COLO668 (cell line): ENCODE data around the gene B3GNT3.
A peak's percentile ranks its signal among the peaks of the same experiment; 100 is the strongest.

Source experiments
- DNase-seq: peaks from one replicate; lab custom pipeline; 2025; ENCODE audit not compliant: unreplicated experiment; lab: John Stamatoyannopoulos, UW

The B3GNT3 gene

DNA sequence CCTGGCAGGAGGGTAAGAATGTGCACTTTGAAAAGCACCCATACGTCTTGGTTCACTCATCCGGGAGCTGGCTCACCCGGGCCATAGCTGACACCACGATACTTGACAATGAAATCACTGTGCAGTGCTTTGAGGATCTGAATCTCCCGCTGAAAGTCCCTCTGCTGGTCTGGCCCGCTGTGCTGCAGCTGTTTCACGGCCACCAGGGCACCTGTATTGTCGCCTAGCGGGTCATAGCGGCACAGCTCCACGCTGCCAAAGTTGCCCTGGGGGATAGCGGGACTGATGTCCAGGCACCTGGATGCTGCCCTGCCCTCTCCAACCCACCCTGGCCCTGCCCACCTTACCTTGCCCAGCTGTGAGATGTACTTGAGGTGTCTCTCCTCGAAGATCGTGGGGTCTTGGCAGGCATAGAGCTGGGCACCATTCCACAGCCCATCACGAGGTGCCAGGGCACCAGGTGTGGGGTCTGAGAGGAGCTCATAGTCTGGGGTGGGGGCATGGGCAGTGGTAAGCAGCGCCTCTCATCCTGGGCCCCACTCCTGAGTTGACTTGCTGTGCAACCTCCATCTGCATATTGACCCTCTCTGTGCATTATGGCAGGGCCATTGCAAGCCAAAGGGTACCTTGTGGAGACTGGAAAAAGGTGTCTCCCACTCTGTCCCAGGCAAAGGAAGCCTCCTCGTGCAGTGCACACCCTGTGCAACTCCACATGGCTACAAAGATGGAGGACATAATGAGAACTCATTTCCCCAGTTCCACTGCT is 37.7 kb downstream of the B3GNT3 start:
- DNase-seq: peak; percentile 15

DNA sequence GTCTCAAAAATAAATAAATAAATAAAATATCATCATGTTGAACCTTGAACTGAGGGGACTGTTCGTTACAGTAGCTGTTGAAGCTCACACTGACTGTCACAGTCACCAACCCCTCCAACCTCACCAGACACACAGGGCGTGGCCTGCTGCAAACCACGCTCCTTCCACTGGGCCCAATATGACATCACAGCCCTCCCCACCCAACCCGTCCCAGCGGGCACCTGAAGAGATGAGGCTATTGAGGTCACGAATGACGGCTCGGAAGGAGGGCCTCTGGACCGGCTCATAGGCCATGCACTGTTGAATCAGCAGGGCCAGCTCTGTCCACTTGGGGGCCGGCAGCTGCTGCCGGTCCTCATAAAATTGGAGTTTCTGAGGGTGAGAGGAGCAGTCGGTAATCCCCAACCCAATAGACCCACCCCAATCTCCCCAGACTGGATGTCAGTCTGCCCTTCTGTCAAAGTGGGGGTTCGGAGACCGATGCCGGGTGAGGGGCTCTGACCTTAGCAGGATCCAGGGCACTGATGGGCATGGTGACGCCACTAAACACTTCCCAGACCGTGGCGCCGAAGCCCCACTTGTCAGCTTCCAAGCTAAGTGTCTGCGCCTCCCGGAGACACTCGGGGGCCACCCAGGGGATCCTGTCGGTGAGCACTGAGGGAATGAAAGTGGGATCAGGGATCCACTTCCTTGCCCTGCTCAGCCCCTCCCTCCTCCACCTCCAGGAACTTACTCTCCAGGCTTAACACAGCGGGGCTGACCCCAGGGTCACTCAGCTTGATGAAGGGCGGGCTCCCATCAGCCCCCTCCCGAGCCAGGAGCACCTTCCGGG is 39.6 kb downstream of the B3GNT3 start:
- peak; percentile 27 for DNase-seq

DNA sequence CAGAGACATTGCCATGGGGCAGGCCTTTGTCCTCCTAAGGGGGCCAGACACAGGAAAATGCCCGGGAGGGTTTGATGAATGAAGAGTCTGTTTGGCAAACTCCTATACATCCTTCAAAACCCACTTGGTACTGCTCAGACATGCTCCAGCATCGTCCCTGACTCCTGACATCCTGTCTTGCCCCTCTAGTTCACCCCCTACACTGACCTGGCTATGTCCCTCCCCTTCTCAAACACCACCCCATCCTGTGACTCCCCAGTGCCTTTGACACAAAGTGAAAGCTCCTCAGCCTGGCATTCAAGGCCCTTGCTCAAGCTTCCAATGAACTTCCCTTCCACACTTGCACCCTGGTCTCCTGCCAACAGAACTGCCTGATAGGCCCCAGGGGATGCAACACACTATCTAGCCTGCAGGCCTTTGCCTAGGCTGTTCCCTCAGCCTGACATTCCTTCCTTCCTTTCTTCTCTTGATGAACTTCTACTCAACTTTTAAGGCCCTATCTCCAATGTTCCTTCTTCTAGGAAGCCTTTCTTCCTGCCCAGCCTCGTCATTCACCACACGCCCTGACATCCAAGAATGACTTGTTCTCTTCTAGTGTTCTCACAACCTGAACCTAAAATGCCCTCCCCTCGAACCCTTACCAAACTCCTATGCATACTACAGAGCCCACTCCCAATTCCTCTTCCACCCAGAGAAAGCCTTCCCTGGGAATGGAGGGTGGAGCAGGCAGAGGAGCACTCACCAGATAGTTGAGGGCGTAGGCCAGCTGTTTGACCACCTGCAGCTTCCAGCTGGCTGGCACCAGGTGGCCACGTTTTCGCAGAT is 40.5 kb downstream of the B3GNT3 start:
- peak; percentile 75 for DNase-seq

DNA sequence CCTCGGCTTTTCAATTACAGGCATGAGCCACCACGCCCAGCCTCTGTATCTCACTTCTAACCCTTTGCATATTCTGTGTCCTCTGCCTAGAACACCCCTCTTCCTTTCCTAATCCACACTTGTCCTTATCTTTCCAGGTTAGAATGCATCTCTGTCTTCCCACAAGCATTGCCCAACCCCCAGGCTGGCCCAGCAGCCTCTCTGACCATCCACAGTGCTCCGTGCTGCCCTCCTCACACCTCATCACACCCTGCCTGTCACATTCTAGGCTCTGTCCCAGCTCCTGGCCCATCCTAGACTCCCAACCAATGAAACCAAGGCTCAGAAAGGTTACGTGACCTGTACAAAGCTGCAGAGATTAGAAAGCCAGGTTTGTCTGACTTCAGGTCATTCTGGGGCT is 41.6 kb downstream of the B3GNT3 start:
- no peak for DNase-seq

DNA sequence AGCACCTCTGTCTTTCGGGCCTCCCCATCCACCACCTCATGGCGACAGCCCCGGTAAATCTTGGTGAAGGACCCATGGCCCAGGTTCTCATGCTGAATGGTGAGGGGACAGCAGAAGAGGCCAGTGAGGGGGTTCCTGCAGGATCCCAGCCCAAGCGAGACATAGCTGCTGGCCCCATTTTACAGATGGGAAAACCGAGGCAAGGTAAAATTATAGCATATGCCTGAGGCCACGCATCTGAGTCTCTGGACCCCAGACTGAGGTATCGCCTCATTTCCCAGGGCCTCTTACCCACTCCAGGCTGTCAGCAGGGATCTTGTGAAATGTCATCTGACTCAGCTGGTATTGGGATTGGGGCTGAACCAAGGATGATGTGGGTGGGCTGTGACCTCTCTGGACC is 43.0 kb downstream of the B3GNT3 start:
- no peak for DNase-seq

DNA sequence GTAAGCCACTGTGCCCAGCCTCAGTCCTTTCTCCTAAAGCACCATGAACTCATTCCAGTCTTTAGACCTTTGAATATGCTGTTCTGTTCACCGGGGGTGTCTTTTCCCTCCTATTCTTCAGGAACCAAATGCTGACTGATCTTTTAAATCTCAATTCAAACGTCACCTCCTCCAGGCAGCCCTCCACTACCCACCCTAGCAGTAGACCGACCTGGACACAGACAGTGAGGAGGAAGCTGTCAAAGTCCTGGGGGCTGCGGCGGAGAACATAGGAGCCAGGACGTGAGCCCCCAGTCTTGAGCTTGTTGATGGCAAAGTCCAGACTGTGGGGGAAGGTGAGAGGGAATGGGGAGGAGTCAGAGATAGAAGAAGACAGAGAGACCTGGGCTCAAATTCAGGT is 45.1 kb downstream of the B3GNT3 start:
- DNase-seq: no peak

DNA sequence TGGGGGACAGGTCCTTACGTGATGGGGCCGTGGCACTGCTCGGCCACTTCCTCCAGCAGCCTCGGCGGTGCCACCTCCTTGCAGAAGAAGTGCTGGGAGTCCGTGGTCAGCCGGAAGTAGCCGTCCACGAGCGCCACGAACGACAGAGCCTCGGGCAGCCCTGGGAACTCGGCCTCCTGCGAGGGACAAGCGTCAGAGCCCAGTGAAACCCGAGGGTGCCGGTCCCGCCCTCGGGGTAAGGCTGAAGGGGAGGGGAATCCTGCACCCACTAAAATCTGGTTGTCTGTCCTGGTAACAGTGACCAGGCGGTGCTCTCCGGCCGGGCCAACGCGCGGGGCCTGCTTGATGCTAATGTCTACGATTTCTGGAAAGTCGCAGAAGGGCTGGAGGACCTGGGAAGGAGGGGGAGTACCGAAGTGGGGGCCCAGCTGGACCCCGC is 46.5 kb downstream of the B3GNT3 start:
- DNase-seq: no peak

DNA sequence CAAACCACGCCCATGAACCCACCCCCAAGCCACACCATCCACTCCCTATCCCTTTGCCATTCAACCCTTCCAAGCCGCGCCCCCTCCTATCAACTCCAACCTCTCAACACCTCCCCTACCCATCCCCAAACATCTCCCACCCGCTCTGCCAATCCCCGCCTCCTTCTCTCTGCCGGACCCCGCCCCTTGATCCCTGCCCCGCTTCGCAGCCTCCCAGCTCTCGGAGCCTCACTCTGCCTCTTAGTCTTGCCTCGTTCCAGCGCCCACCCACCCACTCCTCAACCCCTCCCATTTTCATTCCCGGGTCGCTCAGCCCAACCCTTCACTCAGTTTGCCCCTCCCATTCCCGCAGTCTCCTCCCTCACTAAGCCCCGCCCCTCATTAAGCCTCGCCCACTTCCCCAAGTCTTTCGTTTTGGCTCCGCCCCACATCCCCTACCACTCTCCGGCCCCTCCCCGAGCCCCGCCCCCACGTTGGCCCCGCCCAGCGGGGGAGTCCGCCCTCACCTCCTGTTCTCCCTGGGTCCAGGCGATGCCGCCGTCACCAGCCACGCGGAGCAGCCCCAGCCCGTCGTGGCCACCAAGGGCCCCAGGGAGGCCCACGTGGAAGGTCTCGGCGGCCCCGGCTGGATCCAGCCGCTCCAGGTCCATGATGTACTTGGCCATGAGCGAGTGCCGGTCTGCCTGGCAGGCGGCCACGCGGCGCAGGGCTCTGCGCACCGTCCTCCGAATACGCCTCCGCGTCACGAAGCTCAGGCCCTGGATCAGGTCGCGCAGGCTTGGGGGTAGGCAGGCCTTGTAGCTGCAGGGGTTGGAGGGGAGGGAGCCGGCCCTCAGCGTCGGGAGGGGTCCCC is 47.1 kb downstream of the B3GNT3 start:
- DNase-seq: peak; percentile 64

DNA sequence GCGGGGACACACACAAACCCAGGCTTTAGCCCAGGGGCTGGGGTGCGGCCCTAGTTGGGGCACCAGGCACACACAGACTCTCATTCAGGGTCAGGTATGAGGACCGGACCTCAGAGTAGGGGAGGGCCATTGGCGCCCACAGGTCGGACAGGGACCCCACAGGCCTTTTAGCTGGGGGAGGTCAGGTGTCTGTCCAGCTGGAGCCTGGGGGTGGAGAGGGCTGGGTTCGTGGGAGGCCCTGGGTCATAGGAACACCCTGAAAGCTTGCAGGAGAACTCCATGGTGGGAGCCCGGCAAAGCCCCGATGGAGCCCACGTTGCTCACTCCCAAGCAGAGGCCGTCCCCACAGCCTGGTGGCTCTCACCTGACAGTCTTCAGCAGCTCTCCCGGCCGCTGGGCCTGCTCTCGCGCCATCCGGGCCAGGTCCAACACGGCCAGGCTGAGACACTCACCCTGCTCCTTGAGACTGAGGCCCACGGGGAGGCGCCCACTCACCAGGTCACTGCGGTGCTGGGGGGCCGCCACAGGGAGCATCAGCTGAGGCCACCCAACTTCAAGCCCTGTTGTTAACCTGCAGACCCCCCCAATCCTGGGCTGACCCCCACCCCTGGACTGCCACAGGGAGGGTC is 47.8 kb downstream of the B3GNT3 start:
- DNase-seq: no peak

DNA sequence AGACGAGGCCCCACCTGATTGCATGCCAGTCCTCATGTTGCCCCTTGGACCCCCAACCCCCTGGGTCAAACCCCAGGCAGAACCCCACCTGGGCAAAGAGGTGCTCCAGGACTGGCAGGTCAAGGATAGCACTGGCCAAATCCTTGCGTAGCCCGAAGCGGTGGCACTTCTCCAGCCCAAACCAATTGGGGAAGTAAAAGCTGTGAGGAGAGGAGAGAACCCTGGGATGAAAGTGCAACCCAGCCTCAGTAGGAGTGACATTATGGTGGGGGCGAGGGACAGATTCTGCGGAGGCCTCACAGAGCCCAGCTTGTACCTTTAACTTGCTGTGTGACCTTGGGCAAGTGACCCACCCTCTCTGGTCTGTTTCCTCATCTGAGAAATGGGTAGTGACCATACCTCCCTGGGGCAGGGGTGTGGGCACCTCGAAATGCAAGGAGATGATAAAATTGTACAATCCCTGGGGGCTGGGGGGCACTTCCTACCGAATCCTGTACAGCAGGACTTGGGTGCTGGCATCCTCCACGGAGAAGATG is 48.4 kb downstream of the B3GNT3 start:
- DNase-seq: no peak

DNA sequence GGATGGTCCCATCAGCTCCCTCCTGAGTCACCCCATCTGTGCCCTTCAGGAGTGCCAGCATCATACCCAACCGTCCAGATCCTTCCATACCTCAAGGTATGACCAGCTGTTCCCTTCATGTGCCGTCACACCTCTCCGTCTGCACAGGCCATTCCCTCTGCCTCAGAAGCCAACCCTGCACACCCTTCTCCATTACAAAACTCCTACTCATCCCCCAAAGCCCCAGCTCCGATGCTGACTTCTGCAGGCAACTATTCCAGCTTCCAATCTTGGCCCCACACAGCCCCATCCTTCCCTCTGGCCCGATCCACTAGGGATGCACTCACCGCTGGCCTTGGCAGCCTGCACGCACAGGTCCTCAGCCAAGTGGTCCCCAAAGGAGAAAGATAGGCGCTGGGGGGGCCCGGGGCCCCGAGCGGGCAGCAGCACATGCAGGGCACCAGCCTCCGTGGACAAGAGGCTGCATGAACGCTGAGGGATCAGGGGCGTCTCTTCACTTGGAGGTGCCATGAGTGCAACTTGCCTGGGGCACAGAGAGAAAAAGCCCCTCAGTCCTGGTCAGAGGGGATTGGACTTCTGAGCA is 49.1 kb downstream of the B3GNT3 start:
- DNase-seq: no peak

DNA sequence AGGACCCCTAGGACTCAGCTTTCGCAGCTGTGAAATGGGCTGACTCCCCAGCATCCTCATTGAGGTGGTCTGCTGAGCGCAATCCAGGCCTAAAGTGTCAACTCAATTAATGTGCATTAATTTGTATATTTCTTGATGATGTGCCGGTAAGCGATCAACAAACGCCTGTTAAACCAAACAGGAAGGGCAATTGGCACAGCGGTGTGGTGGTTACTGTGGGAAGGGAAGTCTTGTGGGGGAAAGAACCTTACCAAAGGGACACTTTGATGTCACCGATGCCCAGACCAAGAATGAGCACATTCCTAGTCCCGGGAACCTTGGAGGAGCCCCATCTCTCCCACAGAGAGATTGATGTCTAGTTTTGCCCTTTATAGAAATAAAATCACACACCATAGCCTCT is 51.2 kb downstream of the B3GNT3 start:
- DNase-seq: no peak

DNA sequence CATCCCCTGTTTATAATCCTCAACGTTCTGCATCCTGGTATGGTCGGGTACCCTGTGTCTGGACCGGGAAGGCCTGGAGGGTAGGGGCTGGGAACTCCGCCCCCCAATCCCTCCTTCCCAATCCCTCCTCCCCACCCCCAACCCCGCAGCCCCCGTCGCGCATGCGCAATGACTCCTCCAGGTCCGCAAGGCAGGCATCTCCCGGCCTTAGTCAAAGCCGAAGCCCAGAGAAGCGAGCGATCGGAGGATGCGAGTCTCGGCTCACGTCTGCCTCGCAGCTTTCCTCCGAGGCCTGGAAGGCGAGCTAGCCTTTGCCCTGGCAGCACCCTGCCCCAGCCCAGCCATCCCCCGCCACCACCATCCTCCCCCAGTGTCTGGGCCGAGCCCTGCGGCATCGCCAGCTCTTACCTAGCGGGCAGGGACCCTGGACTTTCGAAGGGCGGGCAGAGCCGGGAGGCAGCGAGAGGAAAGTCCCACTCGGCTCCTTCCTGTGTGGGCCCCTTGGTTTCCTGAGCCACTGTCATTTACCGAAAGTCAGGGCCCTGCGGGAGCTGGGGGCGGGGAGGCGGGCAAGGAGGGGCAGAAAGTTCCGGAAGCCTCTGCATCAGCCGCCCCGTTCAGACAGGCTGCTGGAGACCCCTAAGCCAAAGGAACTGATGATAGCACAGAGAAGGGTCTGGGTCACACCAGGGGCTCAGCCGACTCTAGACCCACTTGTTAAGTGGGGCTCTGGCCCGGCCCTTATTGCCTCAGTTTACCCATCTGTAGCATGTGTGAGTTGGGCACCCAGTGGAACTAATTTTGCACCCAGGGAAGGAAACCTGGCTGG is 52.8 kb downstream of the B3GNT3 start, which contains the start of gene JAK3:
TSS of gene JAK3 (minus strand) at position 445 of the 829 bp plus-strand sequence. CDS start 3,565 bp downstream, outside the sequence.
- DNase-seq: peak; percentile 9

DNA sequence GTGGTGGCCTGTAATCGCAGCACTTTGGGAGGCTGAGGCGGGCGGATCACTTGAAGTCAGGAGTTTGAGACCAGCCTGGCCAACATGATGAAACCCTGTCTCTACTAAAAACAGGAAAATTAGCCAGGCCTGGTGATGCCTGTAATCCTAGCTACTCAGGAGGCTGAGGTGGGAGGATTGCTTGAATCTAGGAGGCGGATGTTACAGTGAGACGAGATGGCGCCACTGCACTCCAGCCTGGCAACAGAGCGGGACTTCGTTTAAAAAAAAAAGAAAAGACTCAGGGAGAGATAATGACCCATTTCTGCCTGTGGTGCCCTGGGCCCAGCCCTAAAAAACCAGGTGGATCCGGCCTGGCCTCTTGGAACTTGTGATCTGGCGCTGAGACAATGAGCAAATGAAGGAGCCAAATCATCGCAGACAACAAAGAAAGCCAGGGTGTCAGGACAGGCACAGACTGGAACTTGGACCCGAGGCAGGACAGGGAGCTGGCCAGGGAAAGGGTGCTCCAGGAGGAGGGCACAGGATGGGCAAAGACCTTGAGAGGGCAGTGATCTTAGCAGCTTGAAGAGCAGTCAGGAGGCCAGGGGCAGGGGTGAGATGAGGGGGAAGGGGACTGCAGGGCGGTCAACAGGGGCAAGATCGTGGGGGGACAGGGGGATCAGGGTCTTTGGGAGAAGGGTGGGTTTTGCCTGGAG is 53.8 kb downstream of the B3GNT3 start:
- no peak for DNase-seq

DNA sequence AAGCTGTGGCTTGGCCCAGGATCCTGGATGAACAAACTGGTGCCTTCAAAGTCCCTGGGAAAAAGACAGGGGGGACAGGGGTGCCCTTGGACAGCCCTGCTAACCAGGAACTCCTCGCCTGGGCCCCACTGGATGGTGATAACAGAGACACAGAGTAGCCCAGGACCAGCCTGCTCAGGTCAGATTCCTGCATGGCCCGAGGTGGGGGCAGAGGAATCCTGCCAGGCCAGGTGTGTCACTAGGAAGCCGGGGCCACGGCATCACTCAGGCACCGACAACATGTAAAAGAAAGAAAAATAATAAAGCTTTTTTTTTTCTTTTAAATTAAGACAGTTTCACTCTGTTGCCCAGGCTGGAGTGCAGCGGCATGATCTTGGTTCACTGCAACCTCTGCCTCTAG is 59.1 kb downstream of the B3GNT3 start:
- no peak for DNase-seq

DNA sequence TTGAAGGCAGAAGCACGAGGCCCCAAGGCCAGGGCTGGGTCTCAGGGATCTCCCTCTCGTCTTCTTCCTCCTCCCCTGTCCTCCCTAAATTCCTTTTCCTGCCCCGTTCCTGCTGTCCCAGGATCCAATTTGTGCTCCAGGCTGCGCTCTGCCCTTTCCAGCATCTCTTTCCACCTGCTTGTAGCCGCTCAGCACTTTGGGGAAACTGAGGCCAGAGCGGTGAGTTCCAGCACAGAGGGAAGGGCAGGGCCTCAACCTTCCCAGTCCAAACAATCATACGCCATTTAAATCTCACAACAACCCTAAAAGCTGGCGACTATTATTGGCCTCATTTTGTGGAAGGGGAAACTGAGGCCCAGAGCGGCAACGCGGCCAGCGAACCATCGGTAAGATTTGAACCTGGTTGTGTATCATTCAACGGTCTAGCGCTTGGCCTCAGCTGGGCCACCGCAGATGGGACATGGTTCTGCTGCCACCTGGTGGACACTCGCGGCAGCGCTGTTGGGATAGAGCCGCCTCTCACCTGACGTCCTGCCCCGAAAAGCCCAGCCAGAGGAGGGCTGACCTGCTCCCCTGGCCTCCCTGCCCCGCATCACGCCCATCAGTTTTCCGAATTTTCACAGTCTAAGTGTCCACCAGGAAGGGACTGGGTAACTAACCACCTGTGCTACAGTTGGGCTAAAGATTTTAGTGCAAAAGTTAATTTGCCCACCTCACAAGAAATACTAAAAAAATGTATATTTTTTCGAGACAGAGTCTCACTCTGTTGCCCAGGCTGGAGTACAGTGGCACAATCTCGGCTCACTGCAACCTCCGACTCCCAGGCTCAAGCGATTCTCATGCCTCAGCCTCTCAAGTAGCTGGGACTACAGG is 60.6 kb downstream of the B3GNT3 start:
- peak; percentile 75 for DNase-seq
